HFFc6 (cell line): ENCODE measurements around the gene PRPF19. TPM values are rescaled to one million over a fixed set of nuclear protein-coding genes. Genes with fewer than 3 reads are reported as not detected.

Source experiments
- DNase-seq: peaks from one replicate; pipeline ENCODE4 v3.0.0-alpha.2; 2018
- H3K27ac Mint-ChIP-seq: 2 replicates; pipeline ENCODE4 v1.8.0; 2020; ENCODE audit warnings: mild to moderate bottlenecking, mixed read lengths
- H3K27me3 Mint-ChIP-seq: 2 replicates; pipeline ENCODE4 v1.8.0; 2021; ENCODE audit warnings: mild to moderate bottlenecking, moderate library complexity, mixed read lengths; ENCODE audit not compliant: insufficient read depth
- H3K36me3 Mint-ChIP-seq: 2 replicates; pipeline ENCODE4 v1.8.0; 2021; ENCODE audit warnings: low read depth, mixed read lengths
- H3K4me1 Mint-ChIP-seq: 2 replicates; pipeline ENCODE4 v1.8.0; 2020; ENCODE audit warnings: low read depth, mixed read lengths
- H3K4me3 Mint-ChIP-seq: 2 replicates; pipeline ENCODE4 v1.8.0; 2020; ENCODE audit warnings: mild to moderate bottlenecking, moderate library complexity, mixed read lengths
- H3K9me3 Mint-ChIP-seq: 2 replicates; pipeline ENCODE4 v1.8.0; 2020; ENCODE audit warnings: mild to moderate bottlenecking, mixed read lengths
- CTCF ChIP-seq: fragments of 200-600 bp; sonication (generic); IDR thresholded peaks from 2 replicates; pipeline ENCODE4 v1.5.0; 2021; ENCODE audit warnings: antibody characterized with exemption, mild to moderate bottlenecking
- total RNA-seq, 6 experiments: library from RNA; stranded (reverse); fragmentation: NEBNext Ultra II Directional; extraction: Animal tissue kit (Norgen Biotek cat#: 25700); gene quantifications; 2 replicates in 1 of 6; 3 replicates in 5 of 6; pipeline ENCODE4 v1.2.3, GENCODE V29; 2021

Gene PRPF19
- total RNA-seq, 6 experiments from 2014 or later, result 72.5 to 95.1 (median 89.4) TPM

DNA sequence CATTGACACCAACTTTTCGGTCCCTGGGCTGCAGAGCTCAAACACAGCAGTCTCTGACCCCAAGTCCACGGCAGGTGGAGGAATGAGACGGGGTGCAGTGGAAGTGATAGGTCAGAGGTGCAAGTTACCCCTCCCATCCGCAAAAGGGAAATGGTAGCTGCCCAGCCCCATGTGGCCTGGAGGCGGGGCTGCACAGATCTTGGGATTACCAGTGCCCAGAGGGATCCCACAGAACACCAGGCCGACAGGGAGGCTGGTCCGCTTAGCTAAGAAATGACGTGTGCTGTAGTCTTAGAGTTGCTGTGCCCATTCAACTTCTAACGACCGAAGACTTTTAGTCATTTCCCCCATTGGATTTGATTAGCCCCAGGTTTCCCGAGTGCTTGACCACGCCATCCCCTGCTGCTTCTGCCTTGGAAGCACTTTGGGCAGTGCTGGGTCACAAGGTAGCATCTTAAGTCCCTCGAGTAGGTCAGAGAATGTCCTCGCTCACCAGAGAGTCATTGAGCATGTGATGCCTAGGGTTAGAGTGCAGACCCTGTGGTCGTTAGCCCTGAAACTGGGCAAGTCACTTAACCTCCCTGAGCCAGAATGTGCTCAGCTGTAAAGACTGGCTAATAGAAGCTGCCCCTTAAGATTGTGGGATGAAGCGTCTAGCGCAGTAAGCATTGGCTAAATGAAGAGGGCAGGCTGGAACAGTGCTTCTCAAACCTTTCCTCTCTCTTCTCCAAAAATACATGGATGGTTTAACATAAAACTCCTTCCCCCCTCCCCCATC lies 54.9 kb downstream of the PRPF19 start:
- no peak overlapping the region for H3K4me3 Mint-ChIP-seq
- H3K9me3 Mint-ChIP-seq, result no peaks in the 10 kb centered on the region
- H3K27me3 Mint-ChIP-seq, result peaks cover 2% of the 10 kb centered on the region
- no peak for TF ChIP-seq CTCF
- DNase-seq, result no peak
- peaks cover 14% of the 10 kb centered on the region for H3K36me3 Mint-ChIP-seq
- H3K27ac Mint-ChIP-seq, result no peak overlapping the region
- peaks cover 5% of the 10 kb centered on the region; the same call in 1 of the 2 replicates for H3K4me1 Mint-ChIP-seq

- no peak overlapping the region for H3K27ac Mint-ChIP-seq
- H3K27me3 Mint-ChIP-seq, result peaks cover 3% of the 10 kb centered on the region
- TF ChIP-seq CTCF, result no peak
- no peaks in the 10 kb centered on the region for H3K9me3 Mint-ChIP-seq
- H3K36me3 Mint-ChIP-seq, result peaks cover 20% of the 10 kb centered on the region
- H3K4me1 Mint-ChIP-seq, result peaks cover 7% of the 10 kb centered on the region
- no peak for DNase-seq
- no peak overlapping the region for H3K4me3 Mint-ChIP-seq
Measured at GRCh38 chr11:60849641-60850520, 56.5 kb downstream of the PRPF19 start.

GRCh38 chr11:60848714-60849151 lies 57.7 kb downstream of the PRPF19 start:
- peaks cover 18% of the 10 kb centered on the region for H3K4me1 Mint-ChIP-seq
- no peak for DNase-seq
- no peak for TF ChIP-seq CTCF
- H3K9me3 Mint-ChIP-seq, result no peaks in the 10 kb centered on the region
- peaks cover 20% of the 10 kb centered on the region for H3K36me3 Mint-ChIP-seq
- peaks cover 3% of the 10 kb centered on the region for H3K27me3 Mint-ChIP-seq
- no peak overlapping the region for H3K4me3 Mint-ChIP-seq
- no peak overlapping the region for H3K27ac Mint-ChIP-seq

GRCh38 chr11:60847896-60848295 lies 58.5 kb downstream of the PRPF19 start:
- Mint-ChIP-seq H3K4me1 (peaks cover 26% of the 10 kb centered on the region), H3K4me3 (no peak overlapping the region), H3K27ac (no peak overlapping the region), H3K9me3 (no peaks in the 10 kb centered on the region), H3K27me3 (peaks cover 3% of the 10 kb centered on the region), H3K36me3 (peaks cover 20% of the 10 kb centered on the region)
- DNase-seq, result no peak
- TF ChIP-seq CTCF, result no peak

- H3K27ac Mint-ChIP-seq, result no peak overlapping the region
- H3K4me1 Mint-ChIP-seq, result peaks cover 26% of the 10 kb centered on the region
- H3K36me3 Mint-ChIP-seq, result peaks cover 20% of the 10 kb centered on the region
- TF ChIP-seq CTCF, result no peak
- DNase-seq, result no peak
- no peaks in the 10 kb centered on the region for H3K9me3 Mint-ChIP-seq
- no peak overlapping the region for H3K4me3 Mint-ChIP-seq
- peaks cover 3% of the 10 kb centered on the region for H3K27me3 Mint-ChIP-seq
Measured at GRCh38 chr11:60847281-60847680, 59.1 kb downstream of the PRPF19 start.
